A673 (cell line): ENCODE measurements around the gene KRTAP10-10. TPM values are rescaled to one million over a fixed set of nuclear protein-coding genes. Genes with fewer than 3 reads are reported as not detected.

Experiments used
- BruUV-seq: library from RNA; stranded (reverse); fragments of 400-500 nt; replicated peaks from 2 replicates; lab custom pipeline; 2021; lab: Mats Ljungman, UMichigan
- CTCF ChIA-PET: fragments of 300-600 bp; sonication (Branson Sonifier 250); formaldehyde crosslinking; loops from one replicate; lab custom pipeline; 2022; ENCODE audit warnings: antibody characterized with exemption; lab: Charles Lee
- POLR2A ChIA-PET: fragments of 300-600 bp; sonication (Branson Sonifier 250); formaldehyde crosslinking; loops from one replicate; lab custom pipeline; 2022; ENCODE audit warnings: antibody characterized with exemption; ENCODE audit not compliant: low non-redundant PET; lab: Charles Lee
- DNase-seq: peaks from one replicate; pipeline ENCODE4 v3.0.0-alpha.2; 2015; ENCODE audit warnings: low spot score
- H3K27ac ChIP-seq: fragments of 200-600 bp; sonication (generic); 2 replicates; pipeline ENCODE4 v1.5.1; 2016; ENCODE audit warnings: mixed run types, low read depth, mild to moderate bottlenecking, mixed read lengths, antibody characterized with exemption, low read length; ENCODE audit not compliant: poor library complexity, severe bottlenecking
- H3K27me3 ChIP-seq: fragments of 200-600 bp; sonication (generic); replicated peaks from 2 replicates; pipeline ENCODE4 v1.6.1; 2017; ENCODE audit warnings: mixed run types, low read depth, mild to moderate bottlenecking, mixed read lengths, antibody characterized with exemption, low read length; ENCODE audit not compliant: insufficient read depth, poor library complexity
- H3K36me3 ChIP-seq: fragments of 200-600 bp; sonication (generic); 2 replicates; pipeline ENCODE4 v1.6.1; 2016; ENCODE audit warnings: mixed run types, mild to moderate bottlenecking, mixed read lengths, antibody characterized with exemption, low read length; ENCODE audit not compliant: insufficient read depth, poor library complexity, severe bottlenecking
- H3K4me1 ChIP-seq: fragments of 200-600 bp; sonication (generic); 2 replicates; pipeline ENCODE4 v1.6.1; 2017; ENCODE audit warnings: mixed run types, mild to moderate bottlenecking, mixed read lengths, antibody characterized with exemption, low read length; ENCODE audit not compliant: insufficient read depth, poor library complexity, severe bottlenecking
- H3K4me3 ChIP-seq: fragments of 200-600 bp; sonication (generic); 2 replicates; pipeline ENCODE4 v1.5.1; 2016; ENCODE audit warnings: low read depth, mixed run types, mild to moderate bottlenecking, mixed read lengths, low read length; ENCODE audit not compliant: poor library complexity, severe bottlenecking
- H3K9me3 ChIP-seq: fragments of 200-600 bp; sonication (generic); 2 replicates; pipeline ENCODE4 v1.6.1; 2016; ENCODE audit warnings: mixed run types, low read depth, mild to moderate bottlenecking, mixed read lengths, antibody characterized with exemption, low read length; ENCODE audit not compliant: poor library complexity, severe bottlenecking
- EZH2 ChIP-seq: fragments of 200-600 bp; sonication (generic); IDR thresholded peaks from 2 replicates; pipeline ENCODE4 v1.6.1; 2017; ENCODE audit warnings: borderline replicate concordance, low read depth, mild to moderate bottlenecking, mixed read lengths, antibody characterized with exemption, low read length; ENCODE audit not compliant: poor library complexity, severe bottlenecking
- intact Hi-C: fragments of 100-400 bp; cut with micrococcal nuclease; formaldehyde crosslinking; loops from one replicate; pipeline ENCODE4 v1.10.0; 2022; ENCODE audit not compliant: unreplicated experiment
- total RNA-seq: library from RNA; stranded (reverse); gene quantifications from 2 replicates; pipeline ENCODE4 v1.2.3, GENCODE V29; 2021
- TF ChIP-seq, protein P1 (sequence below): fragments of 300-800, 200-600 bp; sonication (generic); conservative IDR thresholded peaks from 2 replicates; pipeline ENCODE4 v1.5.1; 2017; ENCODE audit warnings: low read depth, mild to moderate bottlenecking, antibody characterized with exemption, low read length, moderate library complexity, mixed read lengths

The KRTAP10-10 gene
- total RNA-seq, 1 experiment from 2014 or later = not detected

GRCh38 chr21:44681152-44681551 lies 44.0 kb downstream of the KRTAP10-10 start:
- H3K4me3 ChIP-seq = no peak overlapping the region
- no peaks in the 10 kb centered on the region for H3K4me1 ChIP-seq
- no peaks in the 10 kb centered on the region for H3K27me3 ChIP-seq
- intact Hi-C loops = no loop called here
- TF ChIP-seq EZH2 = no peak
- TF ChIP-seq, protein P1, sequence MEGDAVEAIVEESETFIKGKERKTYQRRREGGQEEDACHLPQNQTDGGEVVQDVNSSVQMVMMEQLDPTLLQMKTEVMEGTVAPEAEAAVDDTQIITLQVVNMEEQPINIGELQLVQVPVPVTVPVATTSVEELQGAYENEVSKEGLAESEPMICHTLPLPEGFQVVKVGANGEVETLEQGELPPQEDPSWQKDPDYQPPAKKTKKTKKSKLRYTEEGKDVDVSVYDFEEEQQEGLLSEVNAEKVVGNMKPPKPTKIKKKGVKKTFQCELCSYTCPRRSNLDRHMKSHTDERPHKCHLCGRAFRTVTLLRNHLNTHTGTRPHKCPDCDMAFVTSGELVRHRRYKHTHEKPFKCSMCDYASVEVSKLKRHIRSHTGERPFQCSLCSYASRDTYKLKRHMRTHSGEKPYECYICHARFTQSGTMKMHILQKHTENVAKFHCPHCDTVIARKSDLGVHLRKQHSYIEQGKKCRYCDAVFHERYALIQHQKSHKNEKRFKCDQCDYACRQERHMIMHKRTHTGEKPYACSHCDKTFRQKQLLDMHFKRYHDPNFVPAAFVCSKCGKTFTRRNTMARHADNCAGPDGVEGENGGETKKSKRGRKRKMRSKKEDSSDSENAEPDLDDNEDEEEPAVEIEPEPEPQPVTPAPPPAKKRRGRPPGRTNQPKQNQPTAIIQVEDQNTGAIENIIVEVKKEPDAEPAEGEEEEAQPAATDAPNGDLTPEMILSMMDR = no peak
- POLR2A ChIA-PET = no interaction called here
- no peak overlapping the region for H3K27ac ChIP-seq
- no peak for DNase-seq
- BruUV-seq = no TSS peak
- H3K9me3 ChIP-seq = no peaks in the 10 kb centered on the region
- CTCF ChIA-PET = no interaction called here
- no peaks in the 10 kb centered on the region for H3K36me3 ChIP-seq

GRCh38 chr21:44681861-44682579 lies 44.9 kb downstream of the KRTAP10-10 start, which contains the start of gene KRTAP12-1:
Gene KRTAP12-1 (minus strand): TSS chr21:44682163. CDS start chr21:44682123, 40 bp downstream.
- DNase-seq = no peak
- TF ChIP-seq, protein P1 = no peak
- TF ChIP-seq EZH2 = no peak
- no peaks in the 10 kb centered on the region for H3K27me3 ChIP-seq
- CTCF ChIA-PET = interaction anchor here (0.5 kb wide), 1 partner anchor 8 kb away, joined by 3 read pairs; no protein-coding TSS in a partner anchor
- H3K4me3 ChIP-seq = no peak within 1 kb of the TSS
- H3K4me1 ChIP-seq = no peaks in the 10 kb centered on the region
- H3K36me3 ChIP-seq = no peaks in the 10 kb centered on the region
- no peak within 1 kb of the TSS for H3K27ac ChIP-seq
- no peaks in the 10 kb centered on the region for H3K9me3 ChIP-seq
- intact Hi-C loops = no loop called here
- BruUV-seq = no TSS peak
- POLR2A ChIA-PET = no interaction called here

DNA sequence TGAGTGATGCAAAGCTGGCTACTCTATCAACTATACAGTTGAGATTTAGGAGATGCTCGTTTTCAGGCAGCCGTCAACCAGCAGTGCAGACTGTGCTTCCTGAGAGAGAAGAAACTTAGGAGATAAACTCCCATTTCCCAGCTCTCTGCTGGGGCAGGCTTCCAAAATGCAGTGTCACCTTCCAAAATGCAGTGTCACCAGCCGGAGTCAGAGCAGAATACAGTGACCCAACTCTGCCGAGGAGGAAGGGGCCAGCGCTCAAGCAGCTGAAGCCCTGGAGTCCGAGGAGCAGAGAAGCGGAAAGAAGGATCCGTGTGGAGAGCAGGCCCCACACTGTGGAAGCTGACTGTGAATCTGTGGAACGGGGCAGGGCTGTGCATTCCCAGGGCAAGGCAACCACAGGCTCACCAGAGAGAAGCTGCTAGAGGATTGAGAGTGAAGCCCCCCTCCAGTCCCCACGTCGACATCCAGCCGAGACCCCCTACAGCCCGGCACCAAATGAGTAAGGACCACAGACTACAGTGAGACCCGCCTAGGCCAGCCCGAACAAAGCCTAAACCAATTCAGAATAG lies 45.5 kb downstream of the KRTAP10-10 start:
- BruUV-seq = no TSS peak
- H3K36me3 ChIP-seq = no peaks in the 10 kb centered on the region
- no peak overlapping the region for H3K27ac ChIP-seq
- no peaks in the 10 kb centered on the region for H3K27me3 ChIP-seq
- H3K9me3 ChIP-seq = no peaks in the 10 kb centered on the region
- intact Hi-C loops = no loop called here
- ChIA-PET POLR2A (no interaction called here), CTCF (no interaction called here)
- H3K4me3 ChIP-seq = no peak overlapping the region
- no peak for DNase-seq
- TF ChIP-seq, protein P1 = no peak
- H3K4me1 ChIP-seq = no peaks in the 10 kb centered on the region
